ENCODE measurements around the gene CLIC4. TPM values are rescaled to one million over a fixed set of nuclear protein-coding genes. Genes with fewer than 3 reads are reported as not detected.

CLIC4 gene
- total RNA-seq, 4 donors from 2014 or later, result 399 to 688 (median 564) TPM

- Histone ChIP-seq H3K4me1 (peaks cover 0 to 80% (median 20%) of the 10 kb centered on the region in 4 donors), H3K9me3 (no peaks in the 10 kb centered on the region), H3K27ac (no peak overlapping the region), H3K4me3 (no peak overlapping the region), H3K36me3 (peaks cover 0 to 4% (median 0%) of the 10 kb centered on the region in 3 donors), H3K27me3 (no peaks in the 10 kb centered on the region)
- DNase-seq (ENCODE audit: low spot score in 2 of 2), result no peak
- 82 to 85% methylated on average over 5 of the region's 5 CpGs for whole genome bisulfite sequencing, 2 donors
- TF ChIP-seq POLR2A (IDR thresholded peaks at IDR 0.05) (no peak), CTCF (IDR thresholded peaks at IDR 0.05) (no peak), EP300 (IDR thresholded peaks at IDR 0.05) (no peak)
Observed at GRCh38 chr1:24759492-24759891, 14.2 kb downstream of the CLIC4 start.

DNA sequence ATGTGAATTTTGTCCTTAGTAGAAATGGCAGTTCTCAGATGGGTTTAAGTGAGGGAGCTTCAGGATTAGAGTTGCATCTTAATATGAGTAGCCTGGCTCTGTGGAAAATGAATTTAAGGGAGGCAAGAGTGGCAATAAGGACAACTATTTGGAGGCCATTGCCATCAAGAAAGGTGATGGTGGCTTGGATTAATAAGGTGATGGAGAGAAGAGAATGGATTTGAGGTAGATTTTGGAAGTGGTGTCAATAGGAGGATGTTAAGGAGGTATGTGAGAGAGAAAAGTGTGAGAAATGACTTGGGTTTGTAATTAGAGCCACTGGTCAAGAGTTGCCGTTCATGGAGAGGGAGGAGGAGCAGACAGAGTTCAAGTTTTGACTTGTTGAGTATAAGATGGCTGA is 16.3 kb downstream of the CLIC4 start:
- TF ChIP-seq EP300 (IDR thresholded peaks at IDR 0.05) (no peak), POLR2A (IDR thresholded peaks at IDR 0.05) (no peak)
- 74 to 81% methylated on average over 1 of the region's 1 CpG for WGBS, 2 donors
- no peak for DNase-seq (ENCODE audit: low spot score in 2 of 2)
- Histone ChIP-seq H3K9me3 (no peaks in the 10 kb centered on the region), H3K27me3 (no peaks in the 10 kb centered on the region), H3K36me3 (peaks cover 0 to 4% (median 0%) of the 10 kb centered on the region in 3 donors), H3K4me1 (peaks cover 0 to 89% (median 30%) of the 10 kb centered on the region in 4 donors), H3K4me3 (no peak overlapping the region), H3K27ac (peak overlapping the region in 2 of 4 donors; percentile 42 to 71)

DNA sequence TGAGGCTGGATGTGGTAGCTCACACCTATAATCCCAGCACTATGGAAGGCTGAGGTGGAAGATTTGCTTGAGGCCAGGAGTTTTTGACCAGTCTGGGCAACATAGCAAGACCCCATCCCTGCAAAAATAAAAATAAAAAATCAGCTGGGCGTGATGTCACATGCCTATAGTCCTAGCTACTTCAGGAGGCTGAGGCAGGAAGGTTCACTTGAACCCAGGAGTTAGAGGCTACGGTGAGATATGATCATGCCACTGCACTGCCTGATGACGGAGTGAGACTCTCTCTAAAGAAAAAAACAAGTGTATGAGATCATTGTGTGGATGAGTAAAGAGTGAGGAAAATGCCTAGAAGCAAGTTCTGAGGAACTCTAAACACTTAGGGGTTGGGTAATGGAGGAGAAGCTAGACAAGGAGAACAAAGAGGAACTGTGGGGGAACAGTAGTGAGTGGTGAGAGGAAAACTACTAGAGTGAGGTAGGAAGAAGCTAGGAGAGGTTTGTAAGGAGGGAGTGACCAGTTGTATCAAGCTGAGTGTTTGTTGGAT is 17.0 kb downstream of the CLIC4 start:
- TF ChIP-seq EP300 (IDR thresholded peaks at IDR 0.05) (peak in 1 of 2 donors; percentile 14), CTCF (IDR thresholded peaks at IDR 0.05) (no peak)
- 61 to 62% methylated on average over 3 of the region's 3 CpGs for WGBS, 2 donors
- no peaks in the 10 kb centered on the region for H3K9me3 ChIP-seq
- DNase-seq (ENCODE audit: low spot score in 2 of 2), result no peak
- peaks cover 0 to 89% (median 30%) of the 10 kb centered on the region in 4 donors for H3K4me1 ChIP-seq
- H3K4me3 ChIP-seq, result no peak overlapping the region
- no peaks in the 10 kb centered on the region for H3K27me3 ChIP-seq
- H3K27ac ChIP-seq, result peak overlapping the region in 3 of 4 donors; percentile 3 to 71 (median 42)
- H3K36me3 ChIP-seq, result no peaks in the 10 kb centered on the region

DNA sequence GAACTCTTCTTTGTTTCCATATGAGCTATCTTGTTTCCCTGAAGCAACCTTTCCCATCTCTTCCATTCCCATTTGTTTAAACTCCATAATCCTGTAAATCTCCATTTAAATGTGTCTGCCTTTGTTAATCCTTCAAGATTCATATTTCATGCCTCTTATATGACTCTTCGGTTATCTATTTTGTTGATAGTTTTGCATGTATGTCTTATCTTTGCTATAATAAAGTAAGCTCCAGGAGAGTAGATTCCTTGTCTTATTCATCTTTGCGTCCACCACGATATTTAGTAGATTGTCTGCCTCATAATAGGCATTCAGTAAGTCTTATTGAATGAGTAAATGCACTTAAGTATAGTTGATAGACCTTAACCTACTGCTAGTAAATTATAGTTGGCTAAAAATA is 18.4 kb downstream of the CLIC4 start:
- Histone ChIP-seq H3K4me1 (peaks cover 0 to 89% (median 35%) of the 10 kb centered on the region in 4 donors), H3K4me3 (no peak overlapping the region), H3K27ac (peak overlapping the region in 1 of 4 donors; percentile 25), H3K36me3 (no peaks in the 10 kb centered on the region), H3K9me3 (no peaks in the 10 kb centered on the region), H3K27me3 (no peaks in the 10 kb centered on the region)
- TF ChIP-seq CTCF (IDR thresholded peaks at IDR 0.05), result no peak
- no peak for TF ChIP-seq POLR2A (IDR thresholded peaks at IDR 0.05)
- TF ChIP-seq EP300 (IDR thresholded peaks at IDR 0.05), result no peak
- DNase-seq (ENCODE audit: low spot score in 2 of 2), result no peak
- 92 to 93% methylated on average over 3 of the region's 3 CpGs for WGBS, 2 donors

DNA sequence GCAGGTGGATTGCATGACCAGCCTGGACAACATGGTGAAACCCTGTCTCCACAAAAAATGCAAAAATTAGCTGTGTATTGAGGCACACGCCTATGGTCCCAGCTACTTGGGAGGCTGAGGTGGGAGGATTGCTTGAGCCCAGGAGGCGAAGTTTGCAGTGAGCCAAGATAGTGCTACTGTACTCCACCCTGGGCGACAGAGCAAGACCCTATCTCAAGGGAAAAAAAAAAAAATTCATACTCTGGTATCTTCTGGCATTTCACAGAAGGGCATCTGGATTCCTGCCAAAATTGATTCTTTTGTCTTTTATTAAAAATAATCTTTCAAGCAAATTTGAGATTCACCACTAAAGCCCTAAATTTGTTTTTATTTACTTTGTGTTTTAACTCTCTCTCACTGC is 19.2 kb downstream of the CLIC4 start:
- 70 to 75% methylated on average over 3 of the region's 3 CpGs for WGBS, 2 donors
- H3K27me3 ChIP-seq, result no peaks in the 10 kb centered on the region
- peak overlapping the region in 2 of 4 donors; percentile 56 to 62 for H3K27ac ChIP-seq
- H3K36me3 ChIP-seq, result no peaks in the 10 kb centered on the region
- no peaks in the 10 kb centered on the region for H3K9me3 ChIP-seq
- H3K4me3 ChIP-seq, result no peak overlapping the region
- peaks cover 0 to 92% (median 35%) of the 10 kb centered on the region in 4 donors for H3K4me1 ChIP-seq
- DNase-seq (ENCODE audit: low spot score in 2 of 2), result no peak
- TF ChIP-seq CTCF (IDR thresholded peaks at IDR 0.05) (no peak), EP300 (IDR thresholded peaks at IDR 0.05) (no peak), POLR2A (IDR thresholded peaks at IDR 0.05) (no peak)

Measured in tibial nerve (tissue), 4 donors.